Neuron (in vitro differentiated cells): Measurements from ENCODE around the gene CNOT4.
"Not testable (repeated sequence)": the region's sequence is repeated elsewhere in the genome, so short reads cannot be mapped to it uniquely, and the experiment has no call there.

ENCODE experiments used
- H2AFZ ChIP-seq: one replicate; pipeline ENCODE4 v1.6.1; 2013; ENCODE audit warnings: low read depth, mild to moderate bottlenecking, inconsistent platforms, low read length, moderate library complexity
- H3K27me3 ChIP-seq: one replicate; pipeline ENCODE4 v1.6.1; 2013; ENCODE audit warnings: low read length; ENCODE audit not compliant: insufficient read depth
- H3K36me3 ChIP-seq: one replicate; pipeline ENCODE4 v1.6.1; 2013; ENCODE audit warnings: low read length; ENCODE audit not compliant: insufficient read depth
- H3K4me1 ChIP-seq: one replicate; pipeline ENCODE4 v1.6.1; 2013; ENCODE audit warnings: low read length; ENCODE audit not compliant: insufficient read depth
- H3K4me3 ChIP-seq: 2 replicates; pipeline ENCODE4 v1.5.1; 2013; ENCODE audit warnings: mild to moderate bottlenecking, low read length, moderate library complexity
- H3K9me3 ChIP-seq: one replicate; pipeline ENCODE4 v1.6.1; 2013; ENCODE audit warnings: low read length

The CNOT4 gene

DNA sequence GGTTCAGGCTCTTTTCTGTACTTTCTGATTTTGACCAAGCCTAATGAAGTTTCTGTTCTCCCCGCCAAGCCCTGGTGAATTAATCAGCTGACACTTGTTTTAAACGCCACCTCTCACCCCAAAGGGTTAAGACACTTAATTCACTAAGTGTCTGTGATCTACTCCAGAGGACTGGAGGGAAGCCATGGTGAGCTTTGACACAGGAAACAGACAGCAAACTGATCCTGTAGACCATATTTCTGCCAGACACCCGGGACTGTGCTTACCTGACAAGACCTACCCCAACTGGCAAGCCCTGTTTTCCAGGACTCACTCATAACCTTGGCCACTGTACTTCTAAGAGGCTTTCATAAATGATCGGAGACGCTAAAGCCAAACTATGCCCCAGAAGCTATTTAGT is 150.3 kb downstream of the CNOT4 start:
- Histone ChIP-seq H3K9me3 (peaks cover 4% of the 10 kb centered on the region), H3K4me1 (no peaks in the 10 kb centered on the region), H3K4me3 (no peak overlapping the region), H2AFZ (no peak overlapping the region), H3K36me3 (peaks cover 15% of the 10 kb centered on the region), H3K27me3 (no peaks in the 10 kb centered on the region)

DNA sequence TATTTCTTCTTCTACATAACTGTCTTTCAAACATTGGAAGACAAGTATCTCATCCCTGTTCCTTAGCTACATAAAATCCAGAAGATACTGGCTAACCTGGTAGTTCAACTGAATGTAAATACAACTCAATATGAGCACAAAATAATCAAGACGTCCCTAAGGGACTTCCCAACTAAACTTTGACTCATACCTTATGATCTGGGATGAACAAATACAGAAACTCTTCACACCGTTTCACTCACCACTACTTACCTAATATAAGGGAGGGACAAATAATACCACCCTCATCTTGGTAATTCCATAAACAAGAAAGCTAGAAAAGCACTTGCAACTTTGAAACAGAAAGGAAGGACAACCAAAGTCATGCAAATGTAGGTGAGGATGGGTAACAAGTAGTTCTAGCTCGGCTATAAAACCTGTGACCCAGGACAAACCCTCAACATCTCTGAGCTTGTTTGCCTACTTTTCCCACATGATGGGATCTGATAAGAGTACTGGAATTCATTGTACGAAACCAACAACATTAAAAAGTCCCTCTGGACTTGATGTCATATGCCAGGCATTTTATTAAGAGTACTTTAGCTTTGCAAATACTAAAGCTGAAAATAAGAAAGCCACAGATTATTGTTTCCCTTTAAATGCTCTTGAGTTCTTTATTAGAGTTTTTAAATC is 154.4 kb downstream of the CNOT4 start:
- no peaks in the 10 kb centered on the region for H3K9me3 ChIP-seq
- no peak overlapping the region for H2AFZ ChIP-seq
- H3K27me3 ChIP-seq: no peaks in the 10 kb centered on the region
- H3K36me3 ChIP-seq: no peaks in the 10 kb centered on the region
- H3K4me3 ChIP-seq: no peak overlapping the region
- no peaks in the 10 kb centered on the region for H3K4me1 ChIP-seq

DNA sequence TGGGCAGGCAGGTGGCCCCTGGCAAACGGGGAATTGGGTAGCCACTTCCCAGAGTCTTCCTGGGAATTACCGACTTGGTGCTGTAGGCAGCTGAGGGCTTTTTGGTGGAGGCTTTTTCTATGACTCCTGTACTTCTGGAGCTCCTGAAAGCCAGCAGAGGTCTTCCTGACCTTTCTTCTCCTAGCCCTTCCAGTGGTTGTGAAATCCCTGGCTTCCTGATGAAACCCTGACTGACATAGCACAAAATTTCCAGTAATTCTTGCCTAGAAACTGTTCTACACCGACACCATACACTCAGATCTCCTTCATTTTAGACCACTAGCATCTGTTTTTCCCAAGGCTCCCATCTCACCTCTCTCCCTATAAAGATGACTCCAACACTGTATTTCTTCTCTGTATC is 156.1 kb downstream of the CNOT4 start:
- Histone ChIP-seq H3K4me1 (no peaks in the 10 kb centered on the region), H2AFZ (no peak overlapping the region), H3K36me3 (no peaks in the 10 kb centered on the region), H3K27me3 (no peaks in the 10 kb centered on the region), H3K9me3 (no peaks in the 10 kb centered on the region), H3K4me3 (no peak overlapping the region)

DNA sequence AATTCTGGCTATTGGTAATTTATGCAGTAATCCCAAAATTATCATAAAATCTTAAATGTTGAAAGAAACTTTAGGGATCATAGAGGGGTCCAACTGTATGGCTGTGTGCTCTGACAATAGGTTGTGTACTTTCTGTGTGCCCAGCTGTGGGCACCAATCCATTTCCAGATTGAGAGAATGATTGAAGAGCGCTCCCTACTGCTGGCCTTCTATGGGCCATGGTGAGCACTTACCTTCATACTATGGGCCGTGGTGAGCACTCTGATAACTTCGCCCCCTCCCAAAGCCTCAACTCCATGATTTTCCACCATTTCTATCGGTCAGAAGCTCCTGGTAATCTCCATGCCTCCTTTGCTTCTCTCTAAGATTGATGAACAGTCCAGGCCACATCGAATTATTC is 157.6 kb downstream of the CNOT4 start:
- H3K4me1 ChIP-seq: no peaks in the 10 kb centered on the region
- H3K4me3 ChIP-seq: no peak overlapping the region
- no peak overlapping the region for H2AFZ ChIP-seq
- H3K27me3 ChIP-seq: no peaks in the 10 kb centered on the region
- H3K36me3 ChIP-seq: no peaks in the 10 kb centered on the region
- no peaks in the 10 kb centered on the region for H3K9me3 ChIP-seq

DNA sequence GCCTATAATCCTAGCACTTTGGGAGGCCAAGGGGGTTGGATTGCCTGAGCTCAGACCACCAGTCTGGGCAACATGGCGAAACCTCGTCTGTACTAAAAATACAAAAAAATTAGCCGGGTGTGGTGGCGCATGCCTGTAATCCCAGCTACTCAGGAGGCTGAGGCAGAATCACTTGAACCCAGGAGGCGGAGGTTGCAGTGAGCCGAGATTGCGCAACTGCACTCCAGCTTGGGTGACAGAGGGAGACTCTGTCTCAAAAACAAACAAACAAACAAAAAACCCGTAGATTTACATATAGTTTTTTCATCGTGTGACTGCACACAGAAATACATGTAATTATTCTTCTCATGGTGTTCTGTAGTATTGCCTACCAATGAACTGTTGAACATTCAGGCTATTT is 158.8 kb downstream of the CNOT4 start:
- H3K4me1 ChIP-seq, H3K27me3 ChIP-seq, H3K36me3 ChIP-seq, H3K4me3 ChIP-seq, H3K9me3 ChIP-seq, H2AFZ ChIP-seq: not testable (repeated sequence)

DNA sequence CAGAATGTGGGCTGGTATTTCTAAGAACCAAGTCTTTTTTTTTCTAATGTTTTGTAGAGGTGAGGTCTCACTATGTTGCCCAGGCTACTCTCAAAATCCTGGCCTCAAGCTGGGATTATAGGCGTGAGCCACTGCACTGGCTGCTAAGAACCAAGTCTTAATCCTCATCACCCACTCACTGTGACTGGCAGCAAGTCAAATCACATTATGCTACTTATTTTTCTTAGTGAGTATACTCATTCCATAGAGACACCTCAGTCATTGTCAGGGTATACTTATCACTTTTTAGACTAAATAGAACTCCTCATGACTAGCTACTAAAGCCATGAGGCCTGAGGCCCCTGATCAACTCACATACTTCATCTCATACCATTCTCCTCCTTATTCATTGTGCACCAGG is 160.2 kb downstream of the CNOT4 start:
- Histone ChIP-seq H3K4me3 (no peak overlapping the region), H3K9me3 (no peaks in the 10 kb centered on the region), H2AFZ (no peak overlapping the region), H3K36me3 (no peaks in the 10 kb centered on the region), H3K27me3 (no peaks in the 10 kb centered on the region), H3K4me1 (no peaks in the 10 kb centered on the region)

DNA sequence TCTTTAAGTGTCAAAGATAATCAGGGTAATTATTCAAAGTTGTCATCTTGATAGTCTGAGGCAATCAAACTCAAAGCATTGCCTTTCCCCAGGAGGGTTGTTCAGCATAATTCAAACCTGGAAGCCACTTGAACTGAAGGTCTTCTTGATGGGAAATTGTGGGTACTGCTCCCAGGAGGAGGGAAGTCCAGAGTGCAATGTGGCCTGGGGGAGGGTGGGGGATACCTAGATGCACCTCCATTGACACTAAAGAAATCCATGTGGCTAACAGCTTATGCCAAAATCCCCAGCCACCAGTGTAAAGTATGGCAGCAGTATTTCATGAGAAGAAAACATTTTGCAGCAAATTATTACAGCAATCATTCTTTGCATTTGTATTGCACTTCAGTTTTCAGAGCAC is 161.4 kb downstream of the CNOT4 start:
- H3K4me1 ChIP-seq: no peaks in the 10 kb centered on the region
- H2AFZ ChIP-seq: no peak overlapping the region
- H3K27me3 ChIP-seq: peaks cover 2% of the 10 kb centered on the region
- no peaks in the 10 kb centered on the region for H3K9me3 ChIP-seq
- H3K36me3 ChIP-seq: no peaks in the 10 kb centered on the region
- H3K4me3 ChIP-seq: no peak overlapping the region

DNA sequence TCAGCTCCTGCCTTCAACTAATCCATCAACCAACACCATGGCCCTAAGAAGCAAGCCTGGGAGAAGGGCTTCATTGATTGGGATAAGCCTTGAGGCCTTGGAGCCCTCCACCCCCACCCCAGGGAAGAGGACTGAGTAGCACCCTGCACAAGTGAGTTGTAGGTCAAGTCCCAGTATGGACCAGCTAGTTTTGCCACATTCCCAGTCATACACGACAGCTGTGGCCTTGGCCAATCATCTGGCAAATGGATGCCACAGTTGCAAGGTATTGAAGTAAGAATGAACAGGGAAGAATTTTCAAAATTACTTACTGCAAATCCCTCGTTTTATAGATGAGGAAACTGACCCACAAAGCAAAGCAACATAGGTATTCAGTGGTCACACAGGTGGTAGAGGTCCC is 166.5 kb downstream of the CNOT4 start:
- no peak overlapping the region for H2AFZ ChIP-seq
- H3K4me1 ChIP-seq: no peaks in the 10 kb centered on the region
- H3K9me3 ChIP-seq: no peaks in the 10 kb centered on the region
- no peaks in the 10 kb centered on the region for H3K36me3 ChIP-seq
- peaks cover 2% of the 10 kb centered on the region for H3K27me3 ChIP-seq
- no peak overlapping the region for H3K4me3 ChIP-seq

DNA sequence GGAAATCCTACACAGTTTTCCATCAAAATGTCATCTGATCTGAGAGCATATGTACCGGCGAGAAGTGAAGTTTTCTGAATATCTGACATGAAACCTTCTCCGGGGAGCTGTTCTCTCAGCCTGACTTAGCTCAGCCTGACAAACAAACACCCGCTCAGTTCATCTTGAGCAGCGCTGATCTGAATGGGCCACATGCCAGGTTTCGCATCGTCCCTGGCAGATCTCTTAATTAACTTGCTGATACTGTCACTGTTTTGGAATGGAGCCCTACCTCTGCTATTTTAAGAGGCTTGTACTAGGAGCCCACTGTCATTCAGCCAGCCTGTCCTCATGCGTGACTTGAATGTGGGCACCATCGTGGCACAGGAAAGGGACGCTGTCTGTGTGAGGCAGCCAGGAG is 167.0 kb downstream of the CNOT4 start:
- H3K9me3 ChIP-seq: no peaks in the 10 kb centered on the region
- peaks cover 2% of the 10 kb centered on the region for H3K27me3 ChIP-seq
- no peaks in the 10 kb centered on the region for H3K4me1 ChIP-seq
- H3K36me3 ChIP-seq: no peaks in the 10 kb centered on the region
- H3K4me3 ChIP-seq: no peak overlapping the region
- H2AFZ ChIP-seq: no peak overlapping the region

DNA sequence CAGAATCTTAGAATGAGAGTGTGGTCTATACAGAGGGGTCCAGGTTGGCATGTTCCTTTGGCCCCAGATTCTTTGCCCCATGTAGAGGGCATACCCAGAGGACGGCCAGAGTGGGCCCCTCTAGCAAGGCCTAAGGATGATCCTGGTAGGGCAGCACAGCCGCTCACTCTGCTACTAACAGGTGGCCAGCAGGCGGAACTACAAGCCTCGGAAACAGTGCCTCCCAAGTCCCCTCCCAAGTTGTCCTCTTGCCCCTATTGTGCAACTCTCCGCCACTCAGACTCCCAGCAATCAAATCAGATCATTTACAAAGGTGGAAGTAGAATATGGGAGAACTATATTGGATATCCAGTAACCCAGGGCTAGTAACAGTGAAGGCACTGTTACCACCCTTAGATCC is 168.9 kb downstream of the CNOT4 start:
- Histone ChIP-seq H3K27me3 (peaks cover 2% of the 10 kb centered on the region), H3K36me3 (no peaks in the 10 kb centered on the region), H3K9me3 (no peaks in the 10 kb centered on the region), H2AFZ (no peak overlapping the region), H3K4me3 (no peak overlapping the region), H3K4me1 (no peaks in the 10 kb centered on the region)

DNA sequence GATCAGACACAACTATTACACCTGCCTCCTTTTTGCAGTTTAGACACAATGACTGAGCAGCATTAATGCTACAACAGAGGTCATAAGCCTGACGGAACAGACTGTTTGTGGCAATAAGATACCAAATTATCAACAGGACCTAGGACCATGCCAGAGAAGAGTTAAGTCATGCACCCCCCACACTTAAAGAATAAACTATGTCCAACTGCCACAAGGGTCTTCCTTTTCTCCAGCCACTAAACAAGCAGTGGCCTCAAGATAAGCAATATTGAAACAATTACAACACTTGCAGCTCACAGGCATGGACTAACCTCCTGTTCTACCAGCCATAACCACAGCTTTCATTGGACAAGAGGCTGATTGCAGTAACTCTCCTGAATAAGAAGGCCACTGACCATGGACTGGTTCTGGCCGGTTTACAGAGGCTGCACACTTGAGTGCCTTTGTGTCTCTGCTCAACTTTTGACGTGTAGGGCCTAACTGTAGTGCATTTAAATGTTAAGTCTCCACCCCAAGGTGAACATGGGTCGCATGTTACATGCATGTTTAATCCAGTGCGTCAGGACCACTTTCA is 171.8 kb downstream of the CNOT4 start:
- no peaks in the 10 kb centered on the region for H3K9me3 ChIP-seq
- no peaks in the 10 kb centered on the region for H3K27me3 ChIP-seq
- H3K4me3 ChIP-seq: no peak overlapping the region
- no peaks in the 10 kb centered on the region for H3K4me1 ChIP-seq
- H2AFZ ChIP-seq: no peak overlapping the region
- H3K36me3 ChIP-seq: no peaks in the 10 kb centered on the region

DNA sequence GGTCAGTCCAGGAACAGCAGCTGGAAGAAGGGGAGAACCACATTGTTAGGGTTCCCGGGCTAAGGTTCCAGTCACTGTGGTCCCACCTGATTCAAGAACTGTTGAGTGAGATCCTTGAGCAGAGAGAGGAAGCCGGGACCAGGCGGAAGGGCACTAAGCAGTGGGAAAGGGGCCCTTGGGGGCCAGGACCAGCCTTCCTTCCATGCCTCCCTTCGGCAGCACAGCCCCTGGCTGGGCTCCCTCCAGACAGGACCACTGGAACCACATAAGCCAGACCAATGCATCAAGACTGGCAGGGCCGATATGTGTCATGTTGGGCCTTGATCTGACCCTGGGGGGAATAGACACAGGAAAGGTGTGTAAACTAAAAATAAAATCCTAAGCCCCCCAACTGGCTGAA is 172.4 kb downstream of the CNOT4 start:
- Histone ChIP-seq H3K36me3 (no peaks in the 10 kb centered on the region), H3K4me3 (no peak overlapping the region), H3K4me1 (no peaks in the 10 kb centered on the region), H3K27me3 (no peaks in the 10 kb centered on the region), H3K9me3 (no peaks in the 10 kb centered on the region), H2AFZ (no peak overlapping the region)

DNA sequence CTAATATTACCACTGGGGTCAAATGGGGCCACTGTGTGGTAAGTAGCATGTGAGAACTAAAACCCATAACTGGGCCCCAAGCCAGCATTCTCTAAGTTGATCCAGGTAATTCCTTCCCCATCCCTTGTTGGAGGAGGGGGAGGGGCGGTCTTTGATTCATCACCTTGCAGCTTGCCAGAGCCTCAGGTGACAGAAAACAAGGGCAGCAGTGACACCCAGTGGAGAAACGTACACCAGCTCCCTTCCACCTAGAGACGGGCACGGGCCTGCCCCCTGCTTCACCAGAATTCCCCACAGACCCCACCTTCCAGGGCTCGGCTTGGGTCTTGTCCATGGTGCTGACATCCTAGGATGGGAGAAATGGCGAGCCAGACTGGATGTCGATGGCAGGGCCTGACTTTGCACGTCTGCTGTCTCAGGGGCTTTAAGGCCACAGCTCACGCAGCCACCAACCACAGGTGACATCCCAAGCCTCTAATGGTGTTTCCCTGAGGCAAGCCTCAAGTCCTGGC is 174.2 kb downstream of the CNOT4 start:
- H3K36me3 ChIP-seq: no peaks in the 10 kb centered on the region

More for the DNA sequence above, 174.2 kb downstream of the CNOT4 start:
- Histone ChIP-seq H3K27me3 (no peaks in the 10 kb centered on the region), H3K4me1 (no peaks in the 10 kb centered on the region), H3K9me3 (no peaks in the 10 kb centered on the region), H2AFZ (no peak overlapping the region), H3K4me3 (no peak overlapping the region)
